WTC11 (cell line): ENCODE results near the gene SGPP1. TPM values are rescaled to one million over a fixed set of nuclear protein-coding genes. Genes with fewer than 3 reads are reported as not detected.

Experiments
- ARID4B ChIP-seq: sonication (generic); formaldehyde crosslinking; IDR thresholded peaks from 2 replicates; pipeline ENCODE4 v1.8.0; 2023; ENCODE audit warnings: missing genetic modification reagents, mild to moderate bottlenecking, borderline replicate concordance
- ATF3 ChIP-seq: sonication (generic); formaldehyde crosslinking; conservative IDR thresholded peaks from 2 replicates; pipeline ENCODE4 v1.8.1; 2022; ENCODE audit warnings: mild to moderate bottlenecking, missing genetic modification reagents
- ATF6 ChIP-seq: sonication (generic); formaldehyde crosslinking; IDR thresholded peaks from 2 replicates; pipeline ENCODE4 v1.8.1; 2023; ENCODE audit warnings: mild to moderate bottlenecking, missing genetic modification reagents
- CREM ChIP-seq: sonication (generic); formaldehyde crosslinking; IDR thresholded peaks from 2 replicates; pipeline ENCODE4 v1.8.1; 2022; ENCODE audit warnings: mild to moderate bottlenecking, missing genetic modification reagents, moderate library complexity
- CTCF ChIP-seq: fragments of 200-600 bp; IDR thresholded peaks from 2 replicates; pipeline ENCODE4 v1.8.0; 2022; ENCODE audit warnings: antibody characterized with exemption
- E2F5 ChIP-seq: sonication (generic); formaldehyde crosslinking; IDR thresholded peaks from 2 replicates; pipeline ENCODE4 v1.8.1; 2022; ENCODE audit warnings: mild to moderate bottlenecking, moderate library complexity, missing genetic modification reagents
- FOXP1 ChIP-seq: sonication (generic); formaldehyde crosslinking; IDR thresholded peaks from 2 replicates; pipeline ENCODE4 v1.8.0; 2022; ENCODE audit warnings: missing genetic modification reagents, mild to moderate bottlenecking, moderate library complexity, borderline replicate concordance
- HMGA2 ChIP-seq: fragments of 250-450 bp; sonication (Bioruptor Pico); IDR thresholded peaks from 2 replicates; pipeline ENCODE4 v1.4.0; 2021; ENCODE audit warnings: mild to moderate bottlenecking, moderate library complexity
- JUN ChIP-seq: sonication (generic); formaldehyde crosslinking; IDR thresholded peaks from 2 replicates; pipeline ENCODE4 v1.8.0; 2023; ENCODE audit warnings: mild to moderate bottlenecking, missing genetic modification reagents
- MAX ChIP-seq: sonication (generic); formaldehyde crosslinking; IDR thresholded peaks from 2 replicates; pipeline ENCODE4 v1.8.0; 2022; ENCODE audit warnings: mild to moderate bottlenecking, missing genetic modification reagents
- MXD4 ChIP-seq: fragments of 250-450 bp; sonication (Bioruptor Pico); IDR thresholded peaks from 2 replicates; pipeline ENCODE4 v1.8.0; 2021; ENCODE audit warnings: mild to moderate bottlenecking, moderate library complexity, borderline replicate concordance
- MYBL2 ChIP-seq: sonication (generic); formaldehyde crosslinking; IDR thresholded peaks from 2 replicates; pipeline ENCODE4 v1.8.1; 2023; ENCODE audit warnings: mild to moderate bottlenecking, moderate library complexity, missing genetic modification reagents
- NFE2L1 ChIP-seq: sonication (generic); formaldehyde crosslinking; IDR thresholded peaks from 2 replicates; pipeline ENCODE4 v1.8.1; 2023; ENCODE audit warnings: missing genetic modification reagents
- OVOL2 ChIP-seq: fragments of 250-450 bp; sonication (Bioruptor Pico); IDR thresholded peaks from 2 replicates; pipeline ENCODE4 v1.9.0; 2021; ENCODE audit warnings: mild to moderate bottlenecking, borderline replicate concordance
- PREB ChIP-seq: sonication (generic); formaldehyde crosslinking; IDR thresholded peaks from 2 replicates; pipeline ENCODE4 v1.8.1; 2022; ENCODE audit warnings: mild to moderate bottlenecking, missing genetic modification reagents, moderate library complexity, borderline replicate concordance
- USF1 ChIP-seq: sonication (generic); formaldehyde crosslinking; IDR thresholded peaks from 2 replicates; pipeline ENCODE4 v1.8.0; 2022; ENCODE audit warnings: mild to moderate bottlenecking, missing genetic modification reagents
- ZNF219 ChIP-seq: sonication (generic); formaldehyde crosslinking; IDR thresholded peaks from 2 replicates; pipeline ENCODE4 v1.8.0; 2023; ENCODE audit warnings: missing genetic modification reagents, mild to moderate bottlenecking, borderline replicate concordance
- ZNF232 ChIP-seq: sonication (generic); formaldehyde crosslinking; IDR thresholded peaks from 2 replicates; pipeline ENCODE4 v1.8.0; 2022; ENCODE audit warnings: mild to moderate bottlenecking, missing genetic modification reagents
- ZNF263 ChIP-seq: sonication (generic); formaldehyde crosslinking; IDR thresholded peaks from 2 replicates; pipeline ENCODE4 v1.8.1; 2022; ENCODE audit warnings: low read depth, mild to moderate bottlenecking, moderate library complexity, missing genetic modification reagents
- ZNF317 ChIP-seq: sonication (generic); formaldehyde crosslinking; IDR thresholded peaks from 2 replicates; pipeline ENCODE4 v1.8.1; 2023; ENCODE audit warnings: low read depth, mild to moderate bottlenecking, moderate library complexity, missing genetic modification reagents, borderline replicate concordance
- ZNF532 ChIP-seq: fragments of 250-450 bp; sonication (Bioruptor Pico); IDR thresholded peaks from 2 replicates; pipeline ENCODE4 v1.9.0; 2021; ENCODE audit warnings: mild to moderate bottlenecking, borderline replicate concordance
- total RNA-seq: library from RNA; stranded (reverse); gene quantifications from 3 replicates; pipeline ENCODE4 v1.2.3, GENCODE V29; 2021

Gene SGPP1
- total RNA-seq, 1 experiment from 2014 or later, result 8.5 TPM

- TF ChIP-seq ARID4B (CRISPR knock-in tag), result peak; percentile 54; the same call in 1 of the 2 replicates
- TF ChIP-seq ZNF219 (CRISPR knock-in tag), result no peak
- no peak for TF ChIP-seq MXD4
- no peak for TF ChIP-seq OVOL2 (CRISPR knock-in tag)
- TF ChIP-seq ZNF232 (CRISPR knock-in tag), result peak; percentile 93
- peak; percentile 64; the same call in 1 of the 2 replicates for TF ChIP-seq USF1
- no peak for TF ChIP-seq ZNF317 (CRISPR knock-in tag)
- TF ChIP-seq PREB, result 0 out of 2 replicates have a peak, but pooled peaks have one; percentile 78
- TF ChIP-seq ZNF263 (CRISPR knock-in tag), result no peak
- TF ChIP-seq MAX (CRISPR knock-in tag), result peak; percentile 94
- TF ChIP-seq CTCF, result peak; percentile 80
- no peak for TF ChIP-seq HMGA2
- TF ChIP-seq NFE2L1, result peak; percentile 90; the same call in 1 of the 2 replicates
- peak; percentile 59; the same call in 1 of the 2 replicates for TF ChIP-seq JUN (CRISPR knock-in tag)
- peak; percentile 89 for TF ChIP-seq MYBL2 (CRISPR knock-in tag)
- 0 out of 2 replicates have a peak, but pooled peaks have one; percentile 29 for TF ChIP-seq ZNF532
- peak; percentile 46 for TF ChIP-seq CREM (CRISPR knock-in tag)
- peak; percentile 93 for TF ChIP-seq FOXP1
- TF ChIP-seq ATF3 (CRISPR knock-in tag), result no peak
- no peak for TF ChIP-seq ATF6
- TF ChIP-seq E2F5 (CRISPR knock-in tag), result peak; percentile 72; the same call in 1 of the 2 replicates
Measured at GRCh38 chr14:63641473-63642228, 86.2 kb downstream of the SGPP1 start, which contains the start of gene WDR89 (continued).
